ENCODE measurements around the gene GFPT2. TPM values are rescaled to one million over a fixed set of nuclear protein-coding genes. Genes with fewer than 3 reads are reported as not detected.

The GFPT2 gene
- total and polyA plus RNA-seq, 2 of the 4 experiments (the other 2 are of a cell fraction): 20.3 to 20.8 TPM

- DNase-seq: no peak
- no peak overlapping the region for H4K91ac ChIP-seq (ENCODE audit: insufficient read depth, low read depth, low read length)
- H2BK20ac ChIP-seq (ENCODE audit: low read depth, low read length): no peak overlapping the region
- no peak overlapping the region for H3K14ac ChIP-seq (replicated peaks; ENCODE audit: low read depth, low read length)
- intact Hi-C loops (cut with micrococcal nuclease): no loop called here
- no peak overlapping the region for H3K18ac ChIP-seq (ENCODE audit: low read depth, low read length)
- in situ Hi-C loops (cut with MboI; ENCODE audit: low sequenced_read_pairs): no loop called here
- no peak overlapping the region for H2AK9ac ChIP-seq (replicated peaks; ENCODE audit: low read depth, low read length, poor library complexity)
- no peaks in the 10 kb centered on the region for H3K79me1 ChIP-seq (ENCODE audit: low read depth in 1 of 2, low read length in 2 of 2)
- H3K9me3 ChIP-seq (ENCODE audit: control insufficient read depth, insufficient read depth, low read length): peaks cover 65% of the 10 kb centered on the region
- H3K27ac ChIP-seq (ENCODE audit: insufficient read depth, low read length): no peak overlapping the region
- no peak overlapping the region for H3K4ac ChIP-seq (ENCODE audit: low read depth, low read length)
- no peak for ATAC-seq (ENCODE audit: low read depth)
- H4K5ac ChIP-seq (ENCODE audit: low read depth, low read length): no peak overlapping the region
- dilution Hi-C loops (cut with HindIII; ENCODE audit: low sequenced_read_pairs, unreplicated experiment): no loop called here
- no TSS peak for BruUV-seq (replicated peaks)
- H3K56ac ChIP-seq (ENCODE audit: extremely low read depth, insufficient read depth, low read length): no peak overlapping the region
- no peak for TF ChIP-seq POLR2A (IDR thresholded peaks at IDR 0.05; ENCODE audit: low read depth, low read length)
- no peak for TF ChIP-seq CTCF (conservative IDR thresholded peaks at IDR 0.05; ENCODE audit: low read depth, low read length)
- TF ChIP-seq FOS (IDR thresholded peaks at IDR 0.05; ENCODE audit: low read depth, low read length): no peak
- TF ChIP-seq ELK1 (IDR thresholded peaks at IDR 0.05; ENCODE audit: borderline replicate concordance, low read depth, low read length): no peak
- TF ChIP-seq SMC3 (IDR thresholded peaks at IDR 0.05; ENCODE audit: low read depth, low read length): no peak
- no peak for TF ChIP-seq USF2 (IDR thresholded peaks at IDR 0.05; ENCODE audit: low read depth, low read length)
- TF ChIP-seq CEBPB (IDR thresholded peaks at IDR 0.05; ENCODE audit: low read depth, low read length): no peak
- no peak for TF ChIP-seq RCOR1 (IDR thresholded peaks at IDR 0.05; ENCODE audit: insufficient replicate concordance, low read length)
- no peak for TF ChIP-seq MXI1 (IDR thresholded peaks at IDR 0.05; ENCODE audit: borderline replicate concordance, low read depth, low read length)
- TF ChIP-seq BHLHE40 (IDR thresholded peaks at IDR 0.05; ENCODE audit: low read depth, low read length): no peak
- TF ChIP-seq NFE2L2 (IDR thresholded peaks at IDR 0.05; ENCODE audit: low read depth, low read length): no peak
- no peak for TF ChIP-seq MAFK (IDR thresholded peaks at IDR 0.05; ENCODE audit: low read depth, low read length)
- TF ChIP-seq RFX5 (IDR thresholded peaks at IDR 0.05; ENCODE audit: low read depth, low read length): no peak
- TF ChIP-seq MAZ (IDR thresholded peaks at IDR 0.05; ENCODE audit: borderline replicate concordance, low read depth, low read length): no peak
- TF ChIP-seq RAD21 (IDR thresholded peaks at IDR 0.05; ENCODE audit: low read length): no peak
- no peak for TF ChIP-seq CHD1 (IDR thresholded peaks at IDR 0.05; ENCODE audit: low read depth, low read length)
- H2BK120ac ChIP-seq (ENCODE audit: low read depth, low read length): no peak overlapping the region
- no peak overlapping the region for H2AFZ ChIP-seq (replicated peaks; ENCODE audit: low read length, poor library complexity)
- H3K4me3 ChIP-seq (ENCODE audit: insufficient read depth, low read depth, low read length): no peak overlapping the region
- no peak overlapping the region for H3K23ac ChIP-seq (ENCODE audit: low read depth, low read length)
- peaks cover 48% of the 10 kb centered on the region for H3K36me3 ChIP-seq (ENCODE audit: control insufficient read depth, insufficient read depth, low read length)
- no peak overlapping the region for H2BK5ac ChIP-seq (ENCODE audit: low read depth, low read length, poor library complexity, severe bottlenecking)
- H2AK5ac ChIP-seq (ENCODE audit: low read depth, low read length): no peak overlapping the region
- ChIA-PET CTCF (no interaction called here), POLR2A (ENCODE audit: unreplicated experiment) (no interaction called here)
- H3K9me1 ChIP-seq (ENCODE audit: insufficient read depth, low read length): no peaks in the 10 kb centered on the region
- no peaks in the 10 kb centered on the region for H4K20me1 ChIP-seq (ENCODE audit: insufficient read depth, low read length)
- no peak overlapping the region for H3K4me2 ChIP-seq (ENCODE audit: low read depth, low read length)
- H4K8ac ChIP-seq (ENCODE audit: low read depth in 2 of 2, low read length in 2 of 2): no peak overlapping the region
- WGBS, 2 experiments (ENCODE audit: extremely low coverage in 2 of 2, insufficient read length in 1 of 2): no CpG with 5 or more reads among the region's 9 CpGs
- no peak overlapping the region for H3K9ac ChIP-seq (ENCODE audit: low read depth, low read length)
- H3K27me3 ChIP-seq (ENCODE audit: control insufficient read depth, insufficient read depth, low read length): no peaks in the 10 kb centered on the region
- no peaks in the 10 kb centered on the region for H3K4me1 ChIP-seq (ENCODE audit: control insufficient read depth, insufficient read depth, low read length)
- H2BK15ac ChIP-seq (ENCODE audit: low read depth, low read length): no peak overlapping the region
Measured at GRCh38 chr5:180251141-180251540, 102.0 kb downstream of the GFPT2 start.

All from IMR-90 (cell line).